GM18520 (cell line): Measurements from ENCODE around the gene DNAJC27.
"Not testable (repeated sequence)": the region's sequence is repeated elsewhere in the genome, so short reads cannot be mapped to it uniquely, and the experiment has no call there.

Experiments
- ATAC-seq: cut with Tn5 transposase; IDR thresholded peaks from one replicate; pipeline ENCODE4 v1.9.1; 2021; ENCODE audit not compliant: unreplicated experiment

DNAJC27 gene

GRCh38 chr2:24971536-24972314, at the start of gene DNAJC27:
TSS of gene DNAJC27 (minus strand) at chr2:24971955. CDS start at chr2:24971904, 51 bp downstream.
- peak; percentile 86 for ATAC-seq

GRCh38 chr2:25018681-25019080, 46.9 kb upstream of the DNAJC27 start:
- no peak for ATAC-seq

- no peak for ATAC-seq
Observed at GRCh38 chr2:25014631-25015030, 42.9 kb upstream of the DNAJC27 start.

- ATAC-seq: not testable (repeated sequence)
Observed at GRCh38 chr2:25011342-25011741, 39.6 kb upstream of the DNAJC27 start.

- ATAC-seq: no peak
Observed at GRCh38 chr2:25009954-25010353, 38.2 kb upstream of the DNAJC27 start.

GRCh38 chr2:25002066-25002465, 30.3 kb upstream of the DNAJC27 start:
- ATAC-seq: no peak

GRCh38 chr2:25001325-25001637, 29.5 kb upstream of the DNAJC27 start:
- no peak for ATAC-seq

GRCh38 chr2:25000503-25001324, 29.0 kb upstream of the DNAJC27 start:
- ATAC-seq: no peak

- no peak for ATAC-seq
Observed at GRCh38 chr2:25000036-25000435, 28.3 kb upstream of the DNAJC27 start.

- not testable (repeated sequence) for ATAC-seq
Observed at GRCh38 chr2:24999097-24999496, 27.3 kb upstream of the DNAJC27 start.

- ATAC-seq: no peak
Observed at GRCh38 chr2:24994146-24994724, 22.5 kb upstream of the DNAJC27 start.

GRCh38 chr2:24993406-24994145, 21.8 kb upstream of the DNAJC27 start:
- ATAC-seq: no peak

GRCh38 chr2:24986372-24986771, 14.6 kb upstream of the DNAJC27 start:
- ATAC-seq: no peak

GRCh38 chr2:24985511-24985910, 13.8 kb upstream of the DNAJC27 start:
- no peak for ATAC-seq

- ATAC-seq: no peak
Observed at GRCh38 chr2:24984912-24985311, 13.2 kb upstream of the DNAJC27 start.

GRCh38 chr2:24981411-24982136, 9.8 kb upstream of the DNAJC27 start:
- ATAC-seq: no peak

- no peak for ATAC-seq
Observed at GRCh38 chr2:24978661-24979060, 6.9 kb upstream of the DNAJC27 start.

GRCh38 chr2:24977631-24978030, 5.9 kb upstream of the DNAJC27 start:
- ATAC-seq: no peak

- no peak for ATAC-seq
Observed at GRCh38 chr2:24973812-24974211, 2.1 kb upstream of the DNAJC27 start.

- no peak for ATAC-seq
Observed at GRCh38 chr2:24972315-24972961, 683 bp upstream of the DNAJC27 start.
